Activated B cell treated with CpG ODN at 0.5 μM for 24 hours (primary cell): ENCODE data around the gene DENND5A. TPM values are rescaled to one million over a fixed set of nuclear protein-coding genes. Genes with fewer than 3 reads are reported as not detected.
A peak's percentile ranks its signal among the peaks of the same experiment; 100 is the strongest.
"Not testable (repeated sequence)": the region's sequence is repeated elsewhere in the genome, so short reads cannot be mapped to it uniquely, and the experiment has no call there.

Source experiments
- ATAC-seq: fragments of 200-7000 bp; cut with Tn5 transposase; one replicate; pipeline ENCODE4 v1.10.0; 2021; ENCODE audit warnings: low read depth, mild to moderate bottlenecking, moderate library complexity
- CTCF ChIA-PET: fragments of 350-600 bp; sonication (Branson Sonifier 250); formaldehyde crosslinking; loops from one replicate; lab custom pipeline; 2021; ENCODE audit warnings: antibody characterized with exemption; lab: Charles Lee
- POLR2A ChIA-PET: fragments of 350-600 bp; sonication (Branson Sonifier 250); formaldehyde crosslinking; loops from one replicate; lab custom pipeline; 2021; ENCODE audit warnings: antibody characterized with exemption; lab: Charles Lee
- DNase-seq: peaks from one replicate; pipeline ENCODE4 v3.0.0; 2022
- H3K27ac Mint-ChIP-seq: one replicate; pipeline ENCODE4 v1.8.0; 2020; ENCODE audit warnings: mixed read lengths
- H3K27me3 Mint-ChIP-seq: one replicate; pipeline ENCODE4 v1.8.0; 2021; ENCODE audit warnings: mixed read lengths
- H3K36me3 Mint-ChIP-seq: one replicate; pipeline ENCODE4 v1.8.0; 2021; ENCODE audit warnings: low read depth, mixed read lengths
- H3K4me1 Mint-ChIP-seq: one replicate; pipeline ENCODE4 v1.8.0; 2021; ENCODE audit warnings: mixed read lengths
- H3K4me3 Mint-ChIP-seq: one replicate; pipeline ENCODE4 v1.8.0; 2020; ENCODE audit warnings: mild to moderate bottlenecking, mixed read lengths
- H3K9me3 Mint-ChIP-seq: one replicate; pipeline ENCODE4 v1.8.0; 2020; ENCODE audit warnings: mixed read lengths
- CTCF ChIP-seq: fragments of 200-600 bp; IDR thresholded peaks from one replicate; pipeline ENCODE4 v1.8.0; 2022; ENCODE audit warnings: antibody characterized with exemption, mild to moderate bottlenecking
- intact Hi-C: fragments of 100-400 bp; cut with micrococcal nuclease; formaldehyde crosslinking; loops from one replicate; pipeline ENCODE4 v1.15.1; 2024
- total RNA-seq: library from RNA; stranded (reverse); gene quantifications from 2 replicates; pipeline ENCODE4 v1.2.3, GENCODE V29; 2022

DENND5A gene
- total RNA-seq, 1 donor from 2014 or later: 24.4 TPM

GRCh38 chr11:9247863-9248262 is 17.3 kb downstream of the DENND5A start:
- H3K4me3 Mint-ChIP-seq: no peak overlapping the region
- H3K27me3 Mint-ChIP-seq: no peaks in the 10 kb centered on the region
- no peak overlapping the region for H3K27ac Mint-ChIP-seq
- ChIA-PET POLR2A (interaction anchor here (0.6 kb wide), 1 partner anchor 116 kb away, joined by 6 read pairs; no protein-coding TSS in a partner anchor), CTCF (no interaction called here)
- intact Hi-C loops: no loop called here
- TF ChIP-seq CTCF: no peak
- no peak for ATAC-seq
- peaks cover 39% of the 10 kb centered on the region for H3K4me1 Mint-ChIP-seq
- DNase-seq: no peak
- no peaks in the 10 kb centered on the region for H3K36me3 Mint-ChIP-seq
- H3K9me3 Mint-ChIP-seq: no peaks in the 10 kb centered on the region

DNA sequence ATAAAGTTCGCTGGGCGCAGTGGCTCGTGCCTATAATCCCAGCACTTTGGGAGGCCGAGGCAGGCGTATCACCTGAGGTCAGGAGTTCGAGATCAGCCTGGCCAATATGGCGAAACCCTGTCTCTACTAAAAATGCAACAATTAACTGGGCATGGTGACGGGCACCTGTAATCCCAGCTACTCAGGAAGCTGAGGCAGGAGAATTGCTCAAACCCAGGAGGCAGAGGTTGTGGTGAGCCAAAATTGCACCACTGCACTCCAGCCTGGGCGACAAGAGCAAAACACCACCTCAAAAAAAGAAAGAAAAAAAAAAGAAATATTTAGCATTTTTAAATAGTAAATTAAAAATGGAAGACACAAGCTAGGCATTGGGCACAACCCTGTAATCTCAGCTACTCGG is 28.9 kb downstream of the DENND5A start:
- H3K4me3 Mint-ChIP-seq, DNase-seq, POLR2A ChIA-PET, ATAC-seq, H3K9me3 Mint-ChIP-seq, CTCF ChIA-PET, H3K27ac Mint-ChIP-seq, H3K27me3 Mint-ChIP-seq, H3K36me3 Mint-ChIP-seq, intact Hi-C loops: not testable (repeated sequence)
- H3K4me1 Mint-ChIP-seq: peaks cover 15% of the 10 kb centered on the region

GRCh38 chr11:9232482-9232881 is 32.7 kb downstream of the DENND5A start:
- Mint-ChIP-seq H3K27me3 (no peaks in the 10 kb centered on the region), H3K4me1 (peaks cover 21% of the 10 kb centered on the region), H3K27ac (no peak overlapping the region), H3K4me3 (no peak overlapping the region), H3K9me3 (no peaks in the 10 kb centered on the region), H3K36me3 (no peaks in the 10 kb centered on the region)
- ChIA-PET CTCF (no interaction called here), POLR2A (interaction anchor here (0.6 kb wide), 1 partner anchor 10 kb away, joined by 7 read pairs; no protein-coding TSS in a partner anchor)
- DNase-seq: no peak
- intact Hi-C loops: no loop called here
- ATAC-seq: no peak
- TF ChIP-seq CTCF: no peak

DNA sequence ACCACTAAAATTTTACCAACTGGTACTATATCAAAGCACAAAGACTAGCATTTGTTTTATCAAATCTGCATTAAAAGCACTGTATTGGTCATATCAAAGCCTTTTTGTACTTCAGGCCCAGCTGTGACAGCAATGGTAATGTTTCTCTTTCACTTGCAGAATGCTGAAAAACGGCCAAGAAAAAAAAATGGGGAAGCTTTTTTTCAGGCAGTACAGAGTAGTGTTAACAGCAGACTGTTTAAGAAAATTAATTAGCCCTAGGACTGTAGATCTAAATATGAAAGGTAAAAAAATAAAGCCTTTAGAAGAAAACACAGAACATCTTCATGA is 33.3 kb downstream of the DENND5A start:
- POLR2A ChIA-PET: interaction anchor here (1.2 kb wide), 1 partner anchor 229 kb away, joined by 3 read pairs; the partner anchor contains the start of gene ZNF143
- DNase-seq: no peak

DNA sequence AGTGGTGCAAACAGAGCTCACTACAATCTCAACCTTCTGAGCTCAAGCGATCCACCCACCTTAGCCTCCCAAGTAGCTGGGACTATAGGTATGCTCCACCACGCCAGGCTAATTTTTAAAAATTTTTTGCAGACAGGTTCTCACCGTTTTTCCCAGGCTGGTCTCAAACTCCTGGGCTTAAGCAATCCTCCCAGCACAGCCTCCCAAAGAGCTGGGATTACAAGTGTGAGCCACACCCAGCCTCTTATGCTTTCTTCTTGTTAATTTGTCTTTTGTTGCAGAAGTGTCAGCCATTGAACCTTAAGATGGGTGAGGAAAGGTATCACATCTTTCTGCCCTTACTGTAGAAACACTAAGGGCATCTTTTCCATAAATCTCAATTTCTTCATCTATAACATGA is 34.9 kb downstream of the DENND5A start:
- no peak overlapping the region for H3K4me3 Mint-ChIP-seq
- no peaks in the 10 kb centered on the region for H3K9me3 Mint-ChIP-seq
- TF ChIP-seq CTCF: no peak
- CTCF ChIA-PET: no interaction called here
- no peaks in the 10 kb centered on the region for H3K27me3 Mint-ChIP-seq
- H3K27ac Mint-ChIP-seq: peak overlapping the region; percentile 16
- intact Hi-C loops: no loop called here
- POLR2A ChIA-PET: no interaction called here
- DNase-seq: no peak
- ATAC-seq: no peak
- H3K4me1 Mint-ChIP-seq: peaks cover 34% of the 10 kb centered on the region
- no peaks in the 10 kb centered on the region for H3K36me3 Mint-ChIP-seq

More for the DNA sequence above, 33.3 kb downstream of the DENND5A start:
- CTCF ChIA-PET: no interaction called here
- intact Hi-C loops: no loop called here
- H3K4me3 Mint-ChIP-seq: peak overlapping the region; percentile 72
- H3K4me1 Mint-ChIP-seq: peaks cover 22% of the 10 kb centered on the region
- no peak for TF ChIP-seq CTCF
- no peaks in the 10 kb centered on the region for H3K9me3 Mint-ChIP-seq
- H3K27ac Mint-ChIP-seq: peak overlapping the region; percentile 70
- H3K27me3 Mint-ChIP-seq: no peaks in the 10 kb centered on the region
- no peaks in the 10 kb centered on the region for H3K36me3 Mint-ChIP-seq
- peak; percentile 58 for ATAC-seq

DNA sequence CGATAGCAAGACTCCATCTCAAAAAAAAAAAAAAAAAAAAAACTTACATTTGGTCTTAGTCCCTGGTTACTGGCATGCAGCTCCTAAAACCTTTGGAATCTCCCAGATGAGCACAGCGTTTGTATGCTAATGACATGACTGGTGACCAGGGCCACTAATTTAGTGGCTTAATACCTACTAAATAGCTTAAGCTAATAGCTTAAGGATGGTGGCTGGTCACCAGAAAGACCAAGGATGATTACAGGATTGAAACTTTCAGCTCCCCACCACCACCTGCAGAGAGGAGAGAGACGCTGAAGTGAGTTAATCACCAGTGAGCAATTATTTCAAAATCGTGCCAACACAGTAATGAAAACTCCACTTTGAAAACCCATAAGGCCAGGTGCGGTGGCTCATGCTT is 37.1 kb downstream of the DENND5A start:
- no peak for TF ChIP-seq CTCF
- no peak for DNase-seq
- ChIA-PET POLR2A (interaction anchor here (0.6 kb wide), 1 partner anchor 19 kb away, joined by 3 read pairs; no protein-coding TSS in a partner anchor), CTCF (no interaction called here)
- intact Hi-C loops: no loop called here
- Mint-ChIP-seq H3K36me3 (no peaks in the 10 kb centered on the region), H3K4me1 (peaks cover 40% of the 10 kb centered on the region), H3K27me3 (no peaks in the 10 kb centered on the region), H3K27ac (no peak overlapping the region), H3K9me3 (no peaks in the 10 kb centered on the region), H3K4me3 (no peak overlapping the region)
- no peak for ATAC-seq
